ENCODE measurements around the gene ATP6V1C2.
"Not testable (repeated sequence)": the region's sequence is repeated elsewhere in the genome, so short reads cannot be mapped to it uniquely, and the experiment has no call there.

ATP6V1C2 gene

GRCh38 chr2:10812362-10813162 lies 91.1 kb downstream of the ATP6V1C2 start, which contains the start of gene PDIA6:
TSS of gene PDIA6 (minus strand) at chr2:10812785. CDS start at chr2:10812696, 89 bp downstream.
- DNase-seq, result peak; percentile 37 to 98 (median 93)

GRCh38 chr2:10813163-10814138 lies 92.0 kb downstream of the ATP6V1C2 start:
- not testable (repeated sequence) for DNase-seq

- no peak for DNase-seq
Measured at GRCh38 chr2:10814142-10814541, 92.7 kb downstream of the ATP6V1C2 start.

- no peak for DNase-seq
Measured at GRCh38 chr2:10814571-10815331, 93.3 kb downstream of the ATP6V1C2 start.

- DNase-seq, result no peak
Measured at GRCh38 chr2:10817413-10817812, 96.0 kb downstream of the ATP6V1C2 start.

GRCh38 chr2:10818305-10818704 lies 96.9 kb downstream of the ATP6V1C2 start:
- not testable (repeated sequence) for DNase-seq

- no peak for DNase-seq
Measured at GRCh38 chr2:10818984-10819383, 97.6 kb downstream of the ATP6V1C2 start.

GRCh38 chr2:10819714-10820314 lies 98.4 kb downstream of the ATP6V1C2 start:
- no peak for DNase-seq

GRCh38 chr2:10820562-10820961 lies 99.1 kb downstream of the ATP6V1C2 start:
- peak in 1 of 56 donors; percentile 6 for DNase-seq

- DNase-seq, result no peak
Measured at GRCh38 chr2:10820978-10821695, 99.7 kb downstream of the ATP6V1C2 start.

GRCh38 chr2:10824191-10824590 lies 102.8 kb downstream of the ATP6V1C2 start:
- DNase-seq, result no peak

- no peak for DNase-seq
Measured at GRCh38 chr2:10826026-10826425, 104.6 kb downstream of the ATP6V1C2 start.

GRCh38 chr2:10826625-10827024 lies 105.2 kb downstream of the ATP6V1C2 start:
- DNase-seq, result no peak

- no peak for DNase-seq
Measured at GRCh38 chr2:10828346-10828745, 106.9 kb downstream of the ATP6V1C2 start.

GRCh38 chr2:10829299-10829698 lies 107.9 kb downstream of the ATP6V1C2 start:
- DNase-seq, result no peak

- DNase-seq, result no peak
Measured at GRCh38 chr2:10830203-10830602, 108.8 kb downstream of the ATP6V1C2 start.

- DNase-seq, result no peak
Measured at GRCh38 chr2:10830641-10831399, 109.4 kb downstream of the ATP6V1C2 start.

- no peak for DNase-seq
Measured at GRCh38 chr2:10831400-10831985, 110.1 kb downstream of the ATP6V1C2 start.
